Measurements from ENCODE around the gene C17orf113. TPM values are rescaled to one million over a fixed set of nuclear protein-coding genes. Genes with fewer than 3 reads are reported as not detected.

Gene C17orf113
- total RNA-seq, 2 donors from 2014 or later = 0.84 to 1.2 TPM

DNA sequence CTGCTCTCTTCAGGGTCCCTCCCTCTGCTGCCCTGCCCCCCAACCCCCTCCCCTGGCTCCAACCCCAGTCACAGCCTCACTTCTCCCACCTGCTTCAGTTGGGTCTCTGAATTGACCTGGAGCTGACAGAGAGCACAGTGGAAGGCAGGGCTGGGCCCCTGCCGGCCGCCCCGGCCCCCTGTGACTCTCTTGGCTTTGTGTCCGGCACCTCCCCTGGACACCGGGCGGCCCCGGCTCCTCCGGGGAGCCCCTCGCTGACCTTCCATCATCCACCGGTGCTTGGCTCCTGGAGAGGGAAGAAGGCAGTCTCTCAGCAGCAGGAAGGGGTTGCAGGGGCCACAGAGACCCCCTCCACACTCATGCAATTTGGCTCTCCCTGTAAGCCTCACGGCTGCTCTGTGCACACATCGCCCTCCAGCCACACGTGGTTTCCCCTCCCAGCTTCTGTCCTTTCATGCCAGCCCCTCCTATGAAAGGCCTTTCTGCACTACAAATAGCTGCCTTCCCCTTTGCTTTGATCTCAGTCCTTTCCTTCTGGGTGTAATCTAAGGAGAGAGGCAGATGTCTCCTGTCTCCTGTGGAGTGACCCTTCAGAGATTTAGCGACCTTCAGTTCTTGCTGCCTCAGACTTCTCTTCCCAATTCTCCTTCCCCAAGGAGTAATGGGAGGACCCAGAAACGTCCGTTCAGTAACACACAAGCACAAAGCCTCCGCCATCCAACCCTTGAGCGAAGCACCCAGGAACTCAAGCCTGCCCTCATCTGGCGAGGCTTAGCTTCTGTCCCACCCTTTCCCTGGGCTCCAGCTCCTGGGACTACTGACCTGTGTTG is 22.2 kb downstream of the C17orf113 start:
- Histone ChIP-seq H3K27ac (no peak overlapping the region), H3K4me3 (no peak overlapping the region), H3K4me1 (peaks cover 13% of the 10 kb centered on the region), H3K27me3 (no peaks in the 10 kb centered on the region), H3K9ac (ENCODE audit: low read depth in 2 of 2, low read length in 2 of 2) (no peak overlapping the region), H3K9me3 (no peaks in the 10 kb centered on the region), H3K36me3 (peaks cover 9% of the 10 kb centered on the region)
- no peak for TF ChIP-seq CTCF (IDR thresholded peaks at IDR 0.05)
- intact Hi-C loops (cut with DNase I) = loop anchor here (5.0 kb wide), 2 partner anchors 74 to 89 kb away; no protein-coding TSS in a partner anchor
- no peak for DNase-seq

DNA sequence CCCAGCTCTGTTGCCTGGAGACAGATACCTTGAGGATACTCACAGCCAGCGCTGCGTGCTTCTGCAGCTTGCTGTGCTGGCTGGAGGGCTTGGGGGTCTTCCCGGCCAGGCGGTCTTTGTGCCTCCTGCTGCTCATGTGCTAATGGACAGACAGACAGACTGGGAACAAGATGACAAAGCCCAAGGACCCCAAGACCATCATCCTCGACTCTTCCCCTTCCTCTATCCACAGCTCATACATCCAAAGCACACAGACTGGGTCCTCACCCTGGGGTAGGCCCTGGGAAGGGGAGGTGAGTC is 22.9 kb downstream of the C17orf113 start:
- H3K27ac ChIP-seq = no peak overlapping the region
- no peaks in the 10 kb centered on the region for H3K9me3 ChIP-seq
- no peak for TF ChIP-seq CTCF (IDR thresholded peaks at IDR 0.05)
- no peak for DNase-seq
- peaks cover 14% of the 10 kb centered on the region for H3K36me3 ChIP-seq
- H3K27me3 ChIP-seq = no peaks in the 10 kb centered on the region
- no peak overlapping the region for H3K4me3 ChIP-seq
- H3K9ac ChIP-seq (ENCODE audit: low read depth in 2 of 2, low read length in 2 of 2) = no peak overlapping the region
- intact Hi-C loops (cut with DNase I) = loop anchor here (5.0 kb wide), 2 partner anchors 75 to 90 kb away; no protein-coding TSS in a partner anchor
- peaks cover 13% of the 10 kb centered on the region for H3K4me1 ChIP-seq

GRCh38 chr17:42026857-42027589 is 23.4 kb downstream of the C17orf113 start:
- Histone ChIP-seq H3K9ac (ENCODE audit: low read depth in 2 of 2, low read length in 2 of 2) (no peak overlapping the region), H3K4me3 (no peak overlapping the region), H3K9me3 (no peaks in the 10 kb centered on the region), H3K4me1 (peaks cover 13% of the 10 kb centered on the region), H3K36me3 (peaks cover 14% of the 10 kb centered on the region), H3K27me3 (no peaks in the 10 kb centered on the region), H3K27ac (no peak overlapping the region)
- no peak for DNase-seq
- TF ChIP-seq CTCF (IDR thresholded peaks at IDR 0.05) = no peak
- intact Hi-C loops (cut with DNase I) = loop anchor here (5.0 kb wide), 2 partner anchors 75 to 90 kb away; no protein-coding TSS in a partner anchor

DNA sequence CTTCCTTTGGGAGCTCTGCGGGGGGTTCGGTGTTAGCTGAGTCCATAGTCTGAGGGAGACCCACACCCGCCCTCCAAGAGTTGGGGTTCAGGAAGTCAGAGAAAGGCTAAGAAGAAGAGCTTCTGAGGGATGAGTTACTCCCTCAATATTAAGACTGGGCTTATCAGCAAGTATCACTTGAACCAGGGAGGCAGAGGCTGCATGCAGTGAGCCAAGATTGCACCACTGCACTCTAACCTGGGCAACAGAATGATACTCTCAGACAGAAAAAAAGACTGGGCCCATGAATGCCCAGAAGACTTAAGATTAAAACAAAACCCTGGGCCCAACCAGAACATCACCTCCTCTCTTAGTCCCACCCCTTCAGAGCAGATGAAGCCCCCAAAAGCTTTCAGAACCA is 24.5 kb downstream of the C17orf113 start:
- Histone ChIP-seq H3K9ac (ENCODE audit: low read depth in 2 of 2, low read length in 2 of 2) (no peak overlapping the region), H3K36me3 (peaks cover 14% of the 10 kb centered on the region), H3K27me3 (no peaks in the 10 kb centered on the region), H3K9me3 (no peaks in the 10 kb centered on the region), H3K27ac (no peak overlapping the region), H3K4me1 (peaks cover 16% of the 10 kb centered on the region), H3K4me3 (no peak overlapping the region)
- intact Hi-C loops (cut with DNase I) = loop anchor here (2.0 to 5.0 kb wide), 3 partner anchors 61 to 91 kb away; no protein-coding TSS in a partner anchor
- no peak for TF ChIP-seq CTCF (IDR thresholded peaks at IDR 0.05)
- no peak for DNase-seq

DNA sequence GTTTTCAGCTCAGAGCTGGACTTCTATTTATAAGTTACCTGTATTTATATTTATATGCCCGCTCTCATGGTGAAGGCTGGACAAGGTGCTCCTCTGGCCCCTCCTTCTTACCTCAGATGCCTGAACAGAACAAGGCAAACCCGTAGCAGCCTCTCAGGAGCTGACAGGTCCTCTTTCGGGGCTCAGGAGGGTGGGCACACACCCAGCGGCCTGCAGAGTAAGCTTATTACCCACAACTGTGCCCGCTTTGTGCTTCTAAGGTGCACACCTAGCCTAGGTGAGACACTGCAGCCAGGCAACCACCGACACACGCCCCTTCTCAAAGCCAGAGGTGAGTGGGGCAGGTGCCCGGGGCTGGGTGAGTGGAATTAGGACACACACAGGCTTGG is 25.2 kb downstream of the C17orf113 start:
- Histone ChIP-seq H3K9me3 (no peaks in the 10 kb centered on the region), H3K4me3 (no peak overlapping the region), H3K27ac (peak overlapping the region; percentile 74), H3K36me3 (peaks cover 14% of the 10 kb centered on the region), H3K27me3 (no peaks in the 10 kb centered on the region), H3K4me1 (peaks cover 19% of the 10 kb centered on the region), H3K9ac (ENCODE audit: low read depth in 2 of 2, low read length in 2 of 2) (no peak overlapping the region)
- DNase-seq = no peak
- TF ChIP-seq CTCF (IDR thresholded peaks at IDR 0.05) = peak; percentile 4
- intact Hi-C loops (cut with DNase I) = loop anchor here (2.0 to 5.0 kb wide), 3 partner anchors 60 to 92 kb away; no protein-coding TSS in a partner anchor

All from colonic mucosa (tissue), 4 donors.